Limb (tissue), 2 donors: Measurements from ENCODE around the gene ARFGEF2.
"Not testable (repeated sequence)": the region's sequence is repeated elsewhere in the genome, so short reads cannot be mapped to it uniquely, and the experiment has no call there.

ENCODE experiments used
- DNase-seq, 2 donors: peaks; one replicate each; pipeline ENCODE4 v3.0.0-alpha.2; 2016; ENCODE audit errors: extremely low spot score in 2 of 2

The ARFGEF2 gene

GRCh38 chr20:48921168-48921882 is at the start of gene ARFGEF2:
TSS of gene ARFGEF2 (plus strand) at chr20:48921711. CDS start at chr20:48921890, 179 bp downstream.
- peak; percentile 89 to 95 for DNase-seq

GRCh38 chr20:48875233-48875913 is 46.1 kb upstream of the ARFGEF2 start:
- DNase-seq, result no peak

- no peak for DNase-seq
These were observed 45.6 kb upstream of the ARFGEF2 start for GRCh38 chr20:48875914-48876240.

GRCh38 chr20:48877304-48877703 is 44.2 kb upstream of the ARFGEF2 start:
- DNase-seq, result no peak

GRCh38 chr20:48878534-48879248 is 42.8 kb upstream of the ARFGEF2 start:
- no peak for DNase-seq

- peak in 1 of 2 donors; percentile 12 for DNase-seq
These were observed 41.8 kb upstream of the ARFGEF2 start for GRCh38 chr20:48879612-48880245.

- DNase-seq, result no peak
These were observed 41.2 kb upstream of the ARFGEF2 start for GRCh38 chr20:48880331-48880730.

GRCh38 chr20:48880981-48881657 is 40.4 kb upstream of the ARFGEF2 start:
- DNase-seq, result no peak

GRCh38 chr20:48885237-48885636 is 36.3 kb upstream of the ARFGEF2 start:
- no peak for DNase-seq

GRCh38 chr20:48886194-48886593 is 35.3 kb upstream of the ARFGEF2 start:
- no peak for DNase-seq

GRCh38 chr20:48886811-48887210 is 34.7 kb upstream of the ARFGEF2 start:
- DNase-seq, result no peak

- DNase-seq, result not testable (repeated sequence)
These were observed 33.0 kb upstream of the ARFGEF2 start for GRCh38 chr20:48888517-48888916.

GRCh38 chr20:48889140-48889790 is 32.2 kb upstream of the ARFGEF2 start:
- no peak for DNase-seq

GRCh38 chr20:48891235-48892048 is 30.1 kb upstream of the ARFGEF2 start:
- DNase-seq, result no peak

- no peak for DNase-seq
These were observed 29.5 kb upstream of the ARFGEF2 start for GRCh38 chr20:48892049-48892470.

- DNase-seq, result peak in 1 of 2 donors; percentile 15
These were observed 28.6 kb upstream of the ARFGEF2 start for GRCh38 chr20:48892891-48893290.

GRCh38 chr20:48893374-48893773 is 28.1 kb upstream of the ARFGEF2 start:
- no peak for DNase-seq

GRCh38 chr20:48897305-48898010 is 24.1 kb upstream of the ARFGEF2 start:
- no peak for DNase-seq

GRCh38 chr20:48898210-48898609 is 23.3 kb upstream of the ARFGEF2 start:
- no peak for DNase-seq
